ENCODE results near the gene CAMK1D. TPM values are rescaled to one million over a fixed set of nuclear protein-coding genes. Genes with fewer than 3 reads are reported as not detected.

CAMK1D gene
- total RNA-seq, 3 donors from 2014 or later: 4.4 to 17.3 (median 5.2) TPM

DNA sequence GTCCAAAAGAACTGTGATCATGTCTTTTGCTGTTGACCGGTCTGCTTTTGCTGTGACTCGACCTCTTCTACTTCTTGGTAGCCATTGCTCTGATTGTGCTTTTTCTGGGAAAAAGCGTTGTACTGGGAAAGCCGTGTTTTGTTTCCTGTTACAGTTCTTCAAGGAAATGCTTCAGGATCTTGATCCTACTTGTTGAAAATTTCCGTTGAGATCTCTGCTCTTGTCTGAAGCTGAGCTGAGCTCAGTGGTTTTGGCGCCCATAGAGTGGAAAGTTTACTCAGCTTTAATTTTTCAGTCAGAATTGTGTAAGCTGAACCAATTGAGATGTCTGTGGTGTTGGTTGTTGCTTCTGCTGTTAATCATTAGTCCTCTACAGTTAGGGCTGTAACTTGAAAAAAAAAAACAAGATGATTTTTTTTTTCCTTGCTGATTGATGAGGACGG lies 349.9 kb downstream of the CAMK1D start:
- Histone ChIP-seq H3K4me3 (no peak overlapping the region), H3K27me3 (no peaks in the 10 kb centered on the region), H3K9me3 (no peaks in the 10 kb centered on the region), H3K4me1 (no peaks in the 10 kb centered on the region), H3K27ac (peak overlapping the region; percentile 47 to 79), H3K36me3 (no peaks in the 10 kb centered on the region)
- intact Hi-C loops (cut with DNase I; ENCODE audit: low total_unique reads): no loop called here
- TF ChIP-seq, protein P1, sequence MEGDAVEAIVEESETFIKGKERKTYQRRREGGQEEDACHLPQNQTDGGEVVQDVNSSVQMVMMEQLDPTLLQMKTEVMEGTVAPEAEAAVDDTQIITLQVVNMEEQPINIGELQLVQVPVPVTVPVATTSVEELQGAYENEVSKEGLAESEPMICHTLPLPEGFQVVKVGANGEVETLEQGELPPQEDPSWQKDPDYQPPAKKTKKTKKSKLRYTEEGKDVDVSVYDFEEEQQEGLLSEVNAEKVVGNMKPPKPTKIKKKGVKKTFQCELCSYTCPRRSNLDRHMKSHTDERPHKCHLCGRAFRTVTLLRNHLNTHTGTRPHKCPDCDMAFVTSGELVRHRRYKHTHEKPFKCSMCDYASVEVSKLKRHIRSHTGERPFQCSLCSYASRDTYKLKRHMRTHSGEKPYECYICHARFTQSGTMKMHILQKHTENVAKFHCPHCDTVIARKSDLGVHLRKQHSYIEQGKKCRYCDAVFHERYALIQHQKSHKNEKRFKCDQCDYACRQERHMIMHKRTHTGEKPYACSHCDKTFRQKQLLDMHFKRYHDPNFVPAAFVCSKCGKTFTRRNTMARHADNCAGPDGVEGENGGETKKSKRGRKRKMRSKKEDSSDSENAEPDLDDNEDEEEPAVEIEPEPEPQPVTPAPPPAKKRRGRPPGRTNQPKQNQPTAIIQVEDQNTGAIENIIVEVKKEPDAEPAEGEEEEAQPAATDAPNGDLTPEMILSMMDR (IDR thresholded peaks at IDR 0.05): no peak
- DNase-seq (ENCODE audit: low spot score in 2 of 2): no peak

DNA sequence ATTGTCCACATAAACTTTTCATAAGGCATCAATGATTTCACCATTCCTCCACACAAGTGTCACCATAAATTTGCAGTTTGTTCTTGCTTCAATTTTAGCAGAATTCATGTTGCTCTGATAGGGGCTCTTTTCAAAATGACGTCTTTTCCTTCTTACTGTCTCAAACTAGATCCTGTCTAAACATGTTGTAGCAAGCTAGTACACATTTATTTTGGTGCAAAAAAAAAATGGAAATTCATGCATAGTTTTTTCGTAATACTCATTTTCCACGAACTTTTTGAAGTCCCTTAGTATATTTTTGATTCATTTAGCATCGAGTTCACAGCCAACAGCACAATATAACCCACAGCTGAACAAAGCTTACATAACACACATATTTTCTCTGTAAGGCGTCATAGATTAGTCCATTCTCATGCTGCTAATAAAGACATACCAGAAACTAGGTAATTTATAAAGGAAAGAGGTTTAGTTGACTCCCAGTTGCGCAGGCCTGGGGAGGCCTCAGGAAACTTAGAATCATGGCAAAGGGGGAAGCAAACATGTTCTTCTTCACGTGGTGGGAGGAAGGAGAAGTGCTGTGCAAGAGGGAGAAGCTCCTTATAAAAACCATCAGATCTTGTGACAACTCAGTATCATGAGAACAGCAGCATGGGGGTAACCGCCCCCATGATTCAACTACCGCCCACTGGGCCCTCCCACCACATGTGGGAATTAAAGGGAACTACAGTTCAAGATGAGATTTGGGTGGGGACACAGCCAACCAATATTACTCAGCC lies 350.6 kb downstream of the CAMK1D start:
- no peaks in the 10 kb centered on the region for H3K4me1 ChIP-seq
- H3K36me3 ChIP-seq: no peaks in the 10 kb centered on the region
- H3K4me3 ChIP-seq: no peak overlapping the region
- no peak for DNase-seq (ENCODE audit: low spot score in 2 of 2)
- peak overlapping the region in 1 of 2 donors; percentile 29 for H3K27ac ChIP-seq
- H3K27me3 ChIP-seq: no peaks in the 10 kb centered on the region
- no peaks in the 10 kb centered on the region for H3K9me3 ChIP-seq
- TF ChIP-seq POLR2AphosphoS5 (IDR thresholded peaks at IDR 0.05): no peak
- TF ChIP-seq, protein P1 (IDR thresholded peaks at IDR 0.05): no peak
- no peak for TF ChIP-seq POLR2A (IDR thresholded peaks at IDR 0.05)
- intact Hi-C loops (cut with DNase I; ENCODE audit: low total_unique reads): no loop called here

DNA sequence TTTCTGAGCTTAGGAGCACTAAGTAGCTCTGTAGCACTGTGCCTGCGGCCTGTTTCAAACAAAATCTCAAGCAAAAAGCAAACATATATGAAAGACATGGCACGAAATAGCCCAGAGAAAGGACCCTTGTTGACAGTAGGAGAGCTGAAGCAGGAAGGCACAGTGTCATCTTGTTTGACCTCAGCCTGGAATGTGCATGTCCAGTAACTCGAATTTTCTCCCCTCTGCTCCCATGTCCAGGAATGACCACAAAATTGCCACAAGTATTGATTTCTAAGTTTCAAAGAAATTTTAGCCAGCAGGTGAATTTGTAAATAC lies 351.2 kb downstream of the CAMK1D start:
- Histone ChIP-seq H3K9me3 (no peaks in the 10 kb centered on the region), H3K27ac (peak overlapping the region in 1 of 2 donors; percentile 29), H3K36me3 (no peaks in the 10 kb centered on the region), H3K4me3 (no peak overlapping the region), H3K4me1 (no peaks in the 10 kb centered on the region), H3K27me3 (no peaks in the 10 kb centered on the region)
- TF ChIP-seq POLR2A (IDR thresholded peaks at IDR 0.05) (no peak), POLR2AphosphoS5 (IDR thresholded peaks at IDR 0.05) (no peak)
- TF ChIP-seq, protein P1 (IDR thresholded peaks at IDR 0.05): no peak
- intact Hi-C loops (cut with DNase I; ENCODE audit: low total_unique reads): no loop called here
- no peak for DNase-seq (ENCODE audit: low spot score in 2 of 2)

DNA sequence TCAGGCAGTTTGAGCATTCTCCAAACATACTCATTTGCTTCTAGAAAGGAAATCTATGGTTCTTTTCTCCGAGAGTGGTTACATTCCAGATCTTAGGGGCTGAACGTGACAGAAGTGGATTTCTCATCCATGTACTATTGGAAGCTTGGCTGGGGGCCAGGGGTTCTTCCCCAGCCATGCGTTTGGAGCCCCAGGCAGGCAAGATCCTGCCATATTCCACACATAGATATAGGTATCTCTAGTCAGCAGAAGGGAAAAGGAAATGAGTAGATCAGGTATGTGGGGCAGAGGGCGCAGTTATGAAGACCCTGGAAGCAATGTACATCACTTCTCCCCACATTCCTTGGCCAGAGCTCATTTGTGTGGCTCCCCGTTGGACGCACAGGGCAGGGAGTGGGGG lies 352.3 kb downstream of the CAMK1D start:
- Histone ChIP-seq H3K4me1 (no peaks in the 10 kb centered on the region), H3K36me3 (no peaks in the 10 kb centered on the region), H3K9me3 (no peaks in the 10 kb centered on the region), H3K27me3 (no peaks in the 10 kb centered on the region), H3K27ac (no peak overlapping the region), H3K4me3 (no peak overlapping the region)
- TF ChIP-seq, protein P1 (IDR thresholded peaks at IDR 0.05): no peak
- TF ChIP-seq POLR2A (IDR thresholded peaks at IDR 0.05) (no peak), POLR2AphosphoS5 (IDR thresholded peaks at IDR 0.05) (no peak)
- intact Hi-C loops (cut with DNase I; ENCODE audit: low total_unique reads): no loop called here
- DNase-seq (ENCODE audit: low spot score in 2 of 2): no peak

DNA sequence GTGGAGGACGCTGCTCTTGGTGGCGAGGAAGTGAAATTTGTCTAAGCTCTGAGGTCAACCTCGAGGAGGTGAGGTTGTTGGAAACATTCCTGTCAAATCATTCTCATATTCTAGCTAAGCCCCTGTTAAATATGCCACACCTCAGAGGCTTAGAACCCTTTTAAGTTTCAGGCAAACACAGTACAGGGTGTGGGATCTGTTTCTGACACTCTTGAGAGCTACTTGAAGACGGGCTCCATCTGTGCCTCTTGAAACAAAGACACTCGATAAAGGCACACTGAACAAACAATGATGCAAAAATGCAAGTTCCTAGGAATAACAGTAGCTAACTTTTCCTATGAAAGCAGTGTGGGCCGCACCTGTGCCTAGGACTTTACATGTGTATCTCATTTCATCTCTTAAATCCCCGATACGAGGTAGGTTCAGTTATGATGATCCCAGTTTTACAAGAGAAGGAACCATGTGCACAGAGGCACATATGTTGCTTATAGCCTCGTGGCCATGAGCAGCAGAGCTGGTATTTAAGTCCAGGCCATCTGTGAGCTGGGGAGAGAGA lies 352.9 kb downstream of the CAMK1D start:
- intact Hi-C loops (cut with DNase I; ENCODE audit: low total_unique reads): no loop called here
- Histone ChIP-seq H3K36me3 (no peaks in the 10 kb centered on the region), H3K4me1 (no peaks in the 10 kb centered on the region), H3K27me3 (no peaks in the 10 kb centered on the region), H3K9me3 (no peaks in the 10 kb centered on the region), H3K27ac (no peak overlapping the region), H3K4me3 (no peak overlapping the region)
- DNase-seq (ENCODE audit: low spot score in 2 of 2): no peak
- TF ChIP-seq POLR2A (IDR thresholded peaks at IDR 0.05) (no peak), POLR2AphosphoS5 (IDR thresholded peaks at IDR 0.05) (no peak)
- TF ChIP-seq, protein P1 (IDR thresholded peaks at IDR 0.05): no peak

Measured in breast epithelium (tissue), 4 donors.